GM18502 (cell line): ENCODE data around the gene SERPINB4.
"Not testable (repeated sequence)": the region's sequence is repeated elsewhere in the genome, so short reads cannot be mapped to it uniquely, and the experiment has no call there.

Experiments
- ATAC-seq: cut with Tn5 transposase; IDR thresholded peaks from one replicate; pipeline ENCODE4 v1.9.1; 2021; ENCODE audit warnings: mild to moderate bottlenecking; ENCODE audit not compliant: unreplicated experiment, poor library complexity

SERPINB4 gene

DNA sequence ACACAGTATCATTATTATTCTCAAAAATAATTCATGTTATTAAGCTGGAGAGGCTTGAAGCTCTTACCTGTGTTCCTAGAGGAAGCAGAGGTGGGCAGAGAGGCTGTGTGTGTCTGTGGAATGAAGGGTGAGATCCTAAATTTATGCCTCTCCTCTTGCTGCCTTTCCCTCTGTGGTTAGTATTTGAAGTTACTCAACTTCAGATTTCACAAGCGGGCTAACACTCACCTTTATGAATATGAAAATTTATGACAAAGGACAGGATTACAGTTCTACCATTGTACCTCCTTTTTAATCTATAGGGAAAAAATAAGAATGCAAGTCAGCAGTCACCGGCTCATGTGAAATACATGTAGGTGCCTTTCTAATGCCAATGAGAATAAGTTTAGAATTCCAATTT lies at the start of gene SERPINB4:
Gene SERPINB4, minus strand, starts transcription at position 115 of the 400 bp plus-strand sequence. CDS start 679 bp downstream, outside the sequence.
- not testable (repeated sequence) for ATAC-seq

- ATAC-seq, result no peak
Observed at GRCh38 chr18:63689064-63689463, 45.0 kb upstream of the SERPINB4 start.

DNA sequence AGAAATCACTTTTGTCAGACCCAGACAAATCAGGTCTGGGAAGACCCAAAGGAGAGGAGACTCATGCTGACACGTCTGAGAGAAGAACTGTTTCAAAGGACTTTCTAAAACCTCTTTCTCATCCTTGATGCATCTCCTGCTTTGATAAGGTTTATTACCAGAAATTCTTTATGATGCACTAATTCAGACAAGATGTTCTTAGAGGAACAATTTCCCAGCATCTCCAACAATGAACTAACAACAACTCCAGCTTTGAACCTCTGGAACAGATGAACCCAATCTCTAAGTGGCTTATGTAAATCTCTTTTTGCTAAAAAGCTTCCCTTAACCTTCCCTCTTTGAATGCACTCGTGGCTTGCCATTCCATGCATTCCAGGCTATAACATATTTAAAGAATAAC lies 42.8 kb upstream of the SERPINB4 start:
- no peak for ATAC-seq

GRCh38 chr18:63684718-63685117 lies 40.7 kb upstream of the SERPINB4 start:
- no peak for ATAC-seq

GRCh38 chr18:63683890-63684289 lies 39.8 kb upstream of the SERPINB4 start:
- ATAC-seq, result no peak

DNA sequence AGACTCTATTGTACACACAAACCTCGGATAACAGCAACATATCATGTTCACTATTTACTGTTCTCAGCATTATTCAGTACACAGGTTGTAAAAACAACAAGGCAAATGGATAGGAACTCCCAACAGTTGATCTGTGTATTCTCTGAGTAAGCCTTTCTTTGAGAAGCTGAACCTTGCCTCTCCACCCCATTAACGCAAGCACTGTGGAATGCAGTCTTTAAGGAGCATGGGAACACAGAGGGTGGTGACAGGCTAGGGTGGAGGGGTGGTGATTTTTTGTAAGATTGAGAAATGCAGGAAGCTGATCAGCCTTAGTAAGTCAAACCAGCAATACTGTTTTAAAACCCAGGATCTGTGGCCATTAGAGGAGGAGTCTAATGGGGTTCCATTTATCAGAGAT lies 39.1 kb upstream of the SERPINB4 start:
- no peak for ATAC-seq

DNA sequence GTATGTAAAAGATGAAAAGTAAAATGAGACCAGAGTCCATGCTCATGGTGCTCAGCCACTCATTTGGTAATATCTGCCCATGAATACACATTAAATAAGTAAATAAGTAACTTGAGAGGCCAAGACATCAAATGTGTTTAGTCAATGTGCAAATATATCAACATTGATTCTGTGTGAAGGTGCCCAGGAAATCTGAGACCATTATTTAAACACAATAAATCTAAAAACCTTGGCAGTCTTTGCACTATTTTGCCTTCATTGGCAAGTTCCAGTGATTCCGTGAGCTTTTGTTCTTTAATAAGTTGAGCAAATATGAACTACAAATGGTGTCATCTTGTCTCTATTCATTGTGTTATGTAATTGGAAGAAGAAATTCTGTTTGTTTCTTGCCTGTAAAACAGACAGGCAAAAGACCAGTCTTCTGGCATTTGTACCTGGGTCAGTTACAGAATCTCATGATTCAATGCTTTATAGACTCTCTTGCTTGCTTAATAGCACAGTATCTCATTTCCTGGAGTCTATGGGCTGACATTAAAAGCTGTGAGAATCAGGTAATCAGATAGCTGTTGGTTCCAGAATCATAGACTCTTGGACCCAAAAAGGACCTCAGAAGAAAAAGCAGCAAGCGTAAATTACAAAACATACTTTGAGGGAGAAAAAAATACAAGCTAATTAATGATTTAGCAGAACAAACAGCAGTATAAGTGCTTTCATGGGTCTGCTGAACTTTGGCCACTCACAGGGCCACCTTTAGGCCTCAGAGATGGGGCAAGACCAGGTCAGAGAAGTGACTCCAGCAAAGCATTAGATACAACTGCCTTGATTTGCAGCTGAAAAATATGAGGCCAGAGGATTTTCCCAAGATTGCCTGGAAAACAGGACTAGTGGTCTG lies 37.6 kb upstream of the SERPINB4 start:
- ATAC-seq, result no peak

- ATAC-seq, result no peak
Observed at GRCh38 chr18:63679820-63680606, 36.0 kb upstream of the SERPINB4 start.

DNA sequence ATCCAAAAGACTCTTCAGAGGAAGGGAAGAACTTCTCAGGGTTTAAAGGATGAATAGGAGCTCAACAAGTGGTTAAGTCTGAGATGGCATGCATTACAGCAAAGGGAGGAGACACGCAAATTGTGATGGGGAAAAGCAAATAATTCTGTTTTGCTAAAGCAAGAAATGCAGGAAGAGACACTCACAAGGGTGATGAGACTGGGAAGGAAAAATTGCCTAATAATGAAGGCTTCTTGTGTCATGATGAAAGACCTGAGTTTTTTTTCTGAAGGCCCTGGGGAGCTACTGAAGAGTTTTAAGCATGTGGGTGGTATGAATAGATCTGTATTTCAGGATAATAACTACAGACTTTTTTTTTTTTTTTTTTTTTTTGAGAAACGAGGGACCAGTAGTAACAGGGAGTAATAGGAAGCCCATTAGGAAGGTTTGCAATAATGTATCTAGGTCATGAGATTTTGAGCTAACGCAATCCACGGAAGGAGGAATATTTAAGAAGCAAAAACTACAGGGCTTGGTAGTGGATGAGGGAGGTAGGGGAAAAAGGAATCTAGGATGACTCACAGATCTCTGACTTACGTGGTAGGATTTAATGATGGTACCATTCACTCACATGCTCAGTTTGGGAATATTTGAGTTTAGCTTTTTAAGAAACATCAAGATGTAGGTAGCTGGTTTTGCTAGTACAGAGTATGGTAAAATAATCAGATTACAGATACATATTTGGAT lies 33.6 kb upstream of the SERPINB4 start:
- no peak for ATAC-seq

- ATAC-seq, result peak; percentile 89
Observed at GRCh38 chr18:63676526-63677323, 32.7 kb upstream of the SERPINB4 start.

DNA sequence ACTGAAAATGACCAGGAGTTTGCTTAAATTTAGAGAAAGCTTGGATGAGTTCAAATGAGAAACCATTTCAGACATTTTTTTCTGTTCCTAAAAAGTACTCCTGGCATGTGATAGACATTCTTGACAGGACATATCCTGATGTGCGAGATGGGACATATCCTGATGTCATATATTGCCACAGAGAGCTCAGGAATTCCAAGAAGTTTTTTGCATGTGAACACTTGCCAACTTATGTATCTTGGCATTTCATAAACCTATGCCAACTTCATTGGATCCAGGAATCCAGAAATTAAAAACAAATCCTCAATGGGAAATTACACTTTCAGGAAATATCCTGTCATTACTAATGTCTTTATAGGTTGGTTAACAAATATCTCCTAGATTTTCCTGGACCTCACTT lies 20.5 kb upstream of the SERPINB4 start:
- ATAC-seq, result no peak

DNA sequence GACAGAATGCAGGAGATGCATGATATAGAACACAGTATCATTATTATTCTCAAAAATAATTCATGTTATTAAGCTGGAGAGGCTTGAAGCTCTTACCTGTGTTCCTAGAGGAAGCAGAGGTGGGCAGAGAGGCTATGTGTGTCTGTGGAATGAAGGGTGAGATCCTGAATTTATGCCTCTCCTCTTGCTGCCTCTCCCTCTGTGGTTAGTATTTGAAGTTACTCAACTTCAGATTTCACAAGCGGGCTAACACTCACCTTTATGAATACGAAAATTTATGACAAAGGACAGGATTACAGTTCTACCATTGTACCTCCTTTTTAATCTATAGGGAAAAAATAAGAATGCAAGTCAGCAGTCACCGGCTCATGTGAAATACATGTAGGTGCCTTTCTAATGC lies 17.7 kb upstream of the SERPINB4 start, which contains the start of gene SERPINB3:
Gene SERPINB3, minus strand, starts transcription at position 144 of the 400 bp plus-strand sequence. CDS start 677 bp downstream, outside the sequence.
- not testable (repeated sequence) for ATAC-seq

GRCh38 chr18:63658920-63659319 lies 14.9 kb upstream of the SERPINB4 start:
- ATAC-seq, result not testable (repeated sequence)

- not testable (repeated sequence) for ATAC-seq
Observed at GRCh38 chr18:63650271-63650670, 6.2 kb upstream of the SERPINB4 start.

DNA sequence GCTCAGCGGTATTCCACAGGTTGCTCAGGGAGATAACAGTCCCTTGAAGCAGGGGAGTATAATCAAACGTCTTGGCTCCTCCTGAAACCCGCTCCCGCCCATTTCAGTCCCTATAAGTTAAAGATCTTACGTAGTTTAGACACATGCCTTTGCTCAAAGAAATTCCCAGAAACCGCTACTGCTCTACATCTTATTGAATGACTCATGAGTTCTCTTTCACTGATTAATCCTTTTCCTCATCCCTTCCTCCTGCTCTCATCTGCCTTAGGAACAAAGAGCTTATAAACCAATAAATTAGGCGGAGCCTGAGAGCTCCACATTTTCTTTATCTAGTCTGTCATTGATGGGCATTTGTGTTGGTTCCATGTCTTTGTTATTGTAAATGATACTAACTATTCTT lies 4.2 kb upstream of the SERPINB4 start:
- no peak for ATAC-seq

- ATAC-seq, result no peak
Observed at GRCh38 chr18:63646936-63647335, 2.9 kb upstream of the SERPINB4 start.

DNA sequence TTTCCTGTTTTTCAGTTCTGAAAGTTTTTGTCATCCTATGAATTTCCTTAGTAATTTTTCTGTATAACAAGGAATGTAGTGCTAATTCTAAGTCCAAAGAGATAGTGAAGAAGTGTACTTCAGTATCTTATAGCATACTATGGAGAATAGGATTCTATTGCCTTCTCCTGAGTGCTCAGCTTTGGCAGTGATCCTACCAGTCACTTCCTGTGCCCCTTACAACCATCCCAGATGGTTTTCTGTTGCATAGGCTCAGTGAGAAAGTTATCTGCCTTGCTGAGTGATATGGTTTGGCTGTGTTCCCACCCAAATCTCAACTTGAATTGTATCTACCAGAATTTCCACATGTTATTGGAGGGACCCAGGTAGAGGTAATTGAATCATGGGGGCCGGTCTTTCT lies 638 bp upstream of the SERPINB4 start:
- not testable (repeated sequence) for ATAC-seq

- ATAC-seq, result not testable (repeated sequence)
Observed at GRCh38 chr18:63642668-63643356, 1.2 kb downstream of the SERPINB4 start.

DNA sequence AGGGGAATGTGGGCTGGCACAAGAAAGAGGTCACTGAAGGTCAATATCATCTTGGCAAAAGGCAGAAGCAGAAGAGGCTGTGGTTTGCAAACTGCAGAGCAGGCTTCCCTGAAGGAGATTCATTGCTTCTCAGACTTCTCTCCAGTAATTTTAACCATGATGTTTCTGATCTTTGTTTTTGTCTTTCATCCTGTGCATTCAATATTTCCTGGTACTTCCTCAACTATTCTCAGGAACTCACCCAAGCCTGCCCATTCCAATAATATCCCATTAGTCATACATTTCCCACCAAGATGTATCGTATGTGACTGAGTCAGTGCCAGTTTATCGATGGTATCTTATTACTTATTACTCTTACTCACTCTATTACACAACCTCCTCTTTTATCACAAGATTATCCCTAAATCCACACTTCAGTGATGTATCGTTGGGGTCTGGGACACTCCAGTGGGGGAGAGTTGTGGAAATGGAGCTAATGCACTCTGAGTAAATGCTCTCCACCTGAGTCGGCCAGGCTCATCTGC lies 2.8 kb downstream of the SERPINB4 start:
- ATAC-seq, result not testable (repeated sequence)
